Measurements from ENCODE around the gene MAP7.

Gene MAP7

GRCh38 chr6:136344420-136344819, 205.8 kb downstream of the MAP7 start:
- Histone ChIP-seq H3K9ac (ENCODE audit: low read length) (no peak overlapping the region), H3K36me3 (replicated peaks; ENCODE audit: low read depth, low read length) (no peaks in the 10 kb centered on the region), H3K27me3 (ENCODE audit: low read depth, low read length) (no peaks in the 10 kb centered on the region), H4K20me1 (ENCODE audit: insufficient read depth, low read length) (no peaks in the 10 kb centered on the region), H2AFZ (ENCODE audit: low read depth, low read length) (no peak overlapping the region), H3K79me2 (ENCODE audit: low read length) (no peaks in the 10 kb centered on the region), H3K9me3 (ENCODE audit: insufficient read depth, low read length) (no peaks in the 10 kb centered on the region), H3K4me1 (ENCODE audit: low read length) (no peaks in the 10 kb centered on the region), H3K4me3 (ENCODE audit: low read length) (no peak overlapping the region), H3K27ac (ENCODE audit: low read length) (no peak overlapping the region), H3K4me2 (ENCODE audit: low read length) (no peak overlapping the region)
- TF ChIP-seq CTCF (IDR thresholded peaks at IDR 0.05; ENCODE audit: low read depth, low read length), result no peak
- TF ChIP-seq EZH2phosphoT487 (IDR thresholded peaks at IDR 0.05; ENCODE audit: low read depth), result no peak

- Histone ChIP-seq H2AFZ (ENCODE audit: low read depth, low read length) (no peak overlapping the region), H3K9me3 (ENCODE audit: insufficient read depth, low read length) (no peaks in the 10 kb centered on the region), H3K4me3 (ENCODE audit: low read length) (no peak overlapping the region), H3K27me3 (ENCODE audit: low read depth, low read length) (no peaks in the 10 kb centered on the region), H3K27ac (ENCODE audit: low read length) (no peak overlapping the region), H3K4me2 (ENCODE audit: low read length) (no peak overlapping the region), H4K20me1 (ENCODE audit: insufficient read depth, low read length) (no peaks in the 10 kb centered on the region), H3K79me2 (ENCODE audit: low read length) (no peaks in the 10 kb centered on the region), H3K36me3 (replicated peaks; ENCODE audit: low read depth, low read length) (no peaks in the 10 kb centered on the region), H3K9ac (ENCODE audit: low read length) (no peak overlapping the region), H3K4me1 (ENCODE audit: low read length) (no peaks in the 10 kb centered on the region)
- TF ChIP-seq EZH2phosphoT487 (IDR thresholded peaks at IDR 0.05; ENCODE audit: low read depth), result no peak
- TF ChIP-seq CTCF (IDR thresholded peaks at IDR 0.05; ENCODE audit: low read depth, low read length), result no peak
These were observed 206.5 kb downstream of the MAP7 start for GRCh38 chr6:136343700-136344099.

DNA sequence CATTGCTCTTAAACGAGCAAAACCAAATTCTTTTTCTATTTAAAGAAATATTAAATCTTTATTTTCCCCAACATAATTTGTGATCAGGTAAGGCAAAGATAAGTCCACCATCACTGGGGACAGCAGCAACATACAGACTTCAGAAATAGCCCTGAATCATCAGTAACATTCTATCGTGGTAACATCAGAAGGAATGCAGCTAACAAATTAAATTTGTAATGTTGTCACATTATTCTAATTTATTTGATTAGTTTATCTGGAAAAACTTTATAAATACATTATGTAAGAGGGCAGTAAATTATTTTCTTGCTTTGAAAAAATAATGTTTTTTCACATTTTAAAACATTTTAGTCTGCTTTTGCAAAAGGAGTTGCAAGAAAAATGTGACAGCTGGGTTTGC, 206.9 kb downstream of the MAP7 start:
- Histone ChIP-seq H3K36me3 (replicated peaks; ENCODE audit: low read depth, low read length) (no peaks in the 10 kb centered on the region), H3K27ac (ENCODE audit: low read length) (no peak overlapping the region), H3K79me2 (ENCODE audit: low read length) (no peaks in the 10 kb centered on the region), H3K27me3 (ENCODE audit: low read depth, low read length) (no peaks in the 10 kb centered on the region), H3K4me3 (ENCODE audit: low read length) (no peak overlapping the region), H4K20me1 (ENCODE audit: insufficient read depth, low read length) (no peaks in the 10 kb centered on the region), H3K9me3 (ENCODE audit: insufficient read depth, low read length) (no peaks in the 10 kb centered on the region), H3K4me1 (ENCODE audit: low read length) (no peaks in the 10 kb centered on the region), H3K4me2 (ENCODE audit: low read length) (no peak overlapping the region), H2AFZ (ENCODE audit: low read depth, low read length) (no peak overlapping the region), H3K9ac (ENCODE audit: low read length) (no peak overlapping the region)
- TF ChIP-seq CTCF (IDR thresholded peaks at IDR 0.05; ENCODE audit: low read depth, low read length), result no peak
- TF ChIP-seq EZH2phosphoT487 (IDR thresholded peaks at IDR 0.05; ENCODE audit: low read depth), result no peak

GRCh38 chr6:136341967-136342366, 208.3 kb downstream of the MAP7 start:
- Histone ChIP-seq H3K36me3 (replicated peaks; ENCODE audit: low read depth, low read length) (no peaks in the 10 kb centered on the region), H3K4me2 (ENCODE audit: low read length) (no peak overlapping the region), H3K27me3 (ENCODE audit: low read depth, low read length) (no peaks in the 10 kb centered on the region), H2AFZ (ENCODE audit: low read depth, low read length) (no peak overlapping the region), H3K4me1 (ENCODE audit: low read length) (no peaks in the 10 kb centered on the region), H3K79me2 (ENCODE audit: low read length) (no peaks in the 10 kb centered on the region), H3K9ac (ENCODE audit: low read length) (no peak overlapping the region), H3K9me3 (ENCODE audit: insufficient read depth, low read length) (no peaks in the 10 kb centered on the region), H3K27ac (ENCODE audit: low read length) (no peak overlapping the region), H3K4me3 (ENCODE audit: low read length) (no peak overlapping the region), H4K20me1 (ENCODE audit: insufficient read depth, low read length) (no peaks in the 10 kb centered on the region)
- TF ChIP-seq EZH2phosphoT487 (IDR thresholded peaks at IDR 0.05; ENCODE audit: low read depth), result no peak
- TF ChIP-seq CTCF (IDR thresholded peaks at IDR 0.05; ENCODE audit: low read depth, low read length), result peak; percentile 36

All from OCI-LY3 (cell line).